GM18951 (cell line): ENCODE results near the gene B9D2.

Source experiments
- POLR2A ChIP-seq: IDR thresholded peaks from 4 replicates; pipeline ENCODE4 v1.6.1; 2011; ENCODE audit warnings: mild to moderate bottlenecking; ENCODE audit not compliant: insufficient read length, insufficient read depth; ENCODE audit errors: extremely low read depth
- in situ Hi-C: fragments of 300-500 bp; cut with MboI; formaldehyde crosslinking; loops from one replicate; pipeline ENCODE4 v1.12.0; 2022; ENCODE audit warnings: low sequenced_read_pairs, mixed read lengths, inconsistent platforms; ENCODE audit not compliant: unreplicated experiment

The B9D2 gene

DNA sequence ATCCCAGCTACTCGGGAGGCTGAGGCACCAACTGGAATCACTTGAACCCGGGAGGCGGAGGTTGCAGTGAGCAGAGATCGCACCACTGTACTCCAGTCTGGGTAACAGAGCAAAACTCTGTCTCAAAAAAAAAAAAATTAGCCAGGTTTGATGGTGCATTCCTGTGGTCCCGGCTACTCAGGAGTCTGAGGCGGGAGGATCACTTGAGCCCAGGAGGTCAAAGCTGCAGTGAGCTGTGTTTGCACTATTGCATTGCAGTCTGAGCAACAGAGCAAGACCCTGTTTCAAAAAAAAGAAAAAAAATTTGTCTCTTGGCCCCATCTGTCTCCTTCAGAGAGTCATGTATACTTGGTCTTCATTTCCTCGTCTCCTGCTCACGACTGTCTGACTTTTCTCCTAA, 52.3 kb downstream of the B9D2 start:
- in situ Hi-C loops: no loop called here
- no peak for TF ChIP-seq POLR2A

- in situ Hi-C loops: no loop called here
- TF ChIP-seq POLR2A: no peak
These were observed 52.9 kb downstream of the B9D2 start for GRCh38 chr19:41311072-41311471.

DNA sequence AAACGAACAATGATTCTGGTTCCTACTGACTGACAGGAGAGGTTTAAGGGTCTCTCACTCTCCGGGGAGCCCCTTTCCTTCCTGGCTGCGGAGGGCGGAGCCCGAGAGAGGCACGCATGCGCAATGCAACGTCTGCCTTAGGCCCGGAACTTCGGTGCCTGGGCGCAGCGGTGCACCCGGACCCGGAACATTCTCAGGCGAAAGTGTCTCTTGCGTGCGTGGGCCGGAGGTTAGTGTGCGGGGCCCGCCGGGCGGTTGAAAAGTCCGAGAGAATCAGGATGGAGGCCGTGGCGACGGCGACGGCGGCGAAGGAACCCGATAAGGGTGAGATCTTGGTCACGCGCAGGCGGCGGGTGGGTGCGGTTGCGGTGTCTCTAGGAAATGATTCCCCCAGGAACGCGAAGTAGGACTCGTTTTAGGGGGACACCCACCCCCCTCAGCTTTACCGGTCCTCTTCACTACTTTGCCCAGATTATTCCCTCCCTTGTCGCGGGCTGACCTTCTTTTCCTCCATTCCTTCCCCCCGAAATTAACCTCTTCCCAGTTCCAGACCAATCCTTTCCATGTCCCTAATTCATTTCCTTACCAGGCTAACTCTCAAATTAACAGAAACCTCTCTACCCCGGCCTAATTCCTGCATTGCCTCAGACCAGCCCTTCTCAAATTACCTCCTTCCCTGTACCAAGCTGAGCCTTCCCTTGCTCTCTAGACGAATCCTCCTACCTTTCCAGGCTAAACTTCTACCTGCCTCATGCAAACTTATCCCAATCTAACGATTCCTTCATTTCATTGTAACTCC, 53.7 kb downstream of the B9D2 start, which contains the start of gene CCDC97:
TSS of gene CCDC97 (plus strand) at position 140 of the 799 bp plus-strand sequence. CDS start at position 279, 139 bp downstream.
- in situ Hi-C loops: no loop called here
- peak; percentile 86 for TF ChIP-seq POLR2A

- in situ Hi-C loops: no loop called here
- no peak for TF ChIP-seq POLR2A
These were observed 54.5 kb downstream of the B9D2 start for GRCh38 chr19:41309180-41310032.

DNA sequence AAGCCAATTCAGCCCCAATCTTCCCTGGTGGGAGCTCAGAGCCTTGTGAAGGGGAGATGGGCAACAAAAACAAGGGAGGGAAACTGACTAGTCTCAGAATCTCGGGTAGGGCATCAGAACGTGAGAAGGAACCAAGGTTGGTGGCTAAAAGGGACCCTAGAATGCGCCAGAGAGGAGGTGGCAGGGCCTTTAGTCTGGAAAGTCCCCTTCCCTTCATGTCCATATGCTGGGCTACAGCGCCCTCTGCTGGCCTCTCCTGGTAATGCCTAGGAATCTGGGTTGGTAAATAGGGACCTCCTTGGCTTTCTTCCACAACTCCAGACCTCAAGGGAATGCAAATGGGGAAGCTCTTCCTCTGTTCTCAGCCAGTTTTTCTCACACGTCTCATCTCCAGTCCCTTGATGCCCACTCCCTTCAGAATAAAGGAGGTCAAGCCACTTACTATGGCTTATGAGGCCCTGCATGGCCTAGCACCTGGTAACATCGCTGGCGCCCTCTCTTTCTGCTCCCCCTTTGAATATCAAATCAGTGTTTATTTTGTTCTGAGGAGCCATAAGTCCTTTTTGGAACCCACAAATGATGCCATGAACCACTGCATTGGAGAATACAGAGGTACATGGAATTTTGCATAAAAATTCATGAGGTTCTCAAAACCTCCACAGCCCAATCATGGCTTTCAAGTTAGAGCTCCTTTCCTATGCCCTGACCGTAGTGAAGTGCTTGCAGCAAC, 55.3 kb downstream of the B9D2 start:
- peak; percentile 45 for TF ChIP-seq POLR2A

GRCh38 chr19:41307954-41308449, 55.9 kb downstream of the B9D2 start:
- in situ Hi-C loops: no loop called here
- no peak for TF ChIP-seq POLR2A

More for the DNA sequence above, 55.3 kb downstream of the B9D2 start:
- in situ Hi-C loops: no loop called here

DNA sequence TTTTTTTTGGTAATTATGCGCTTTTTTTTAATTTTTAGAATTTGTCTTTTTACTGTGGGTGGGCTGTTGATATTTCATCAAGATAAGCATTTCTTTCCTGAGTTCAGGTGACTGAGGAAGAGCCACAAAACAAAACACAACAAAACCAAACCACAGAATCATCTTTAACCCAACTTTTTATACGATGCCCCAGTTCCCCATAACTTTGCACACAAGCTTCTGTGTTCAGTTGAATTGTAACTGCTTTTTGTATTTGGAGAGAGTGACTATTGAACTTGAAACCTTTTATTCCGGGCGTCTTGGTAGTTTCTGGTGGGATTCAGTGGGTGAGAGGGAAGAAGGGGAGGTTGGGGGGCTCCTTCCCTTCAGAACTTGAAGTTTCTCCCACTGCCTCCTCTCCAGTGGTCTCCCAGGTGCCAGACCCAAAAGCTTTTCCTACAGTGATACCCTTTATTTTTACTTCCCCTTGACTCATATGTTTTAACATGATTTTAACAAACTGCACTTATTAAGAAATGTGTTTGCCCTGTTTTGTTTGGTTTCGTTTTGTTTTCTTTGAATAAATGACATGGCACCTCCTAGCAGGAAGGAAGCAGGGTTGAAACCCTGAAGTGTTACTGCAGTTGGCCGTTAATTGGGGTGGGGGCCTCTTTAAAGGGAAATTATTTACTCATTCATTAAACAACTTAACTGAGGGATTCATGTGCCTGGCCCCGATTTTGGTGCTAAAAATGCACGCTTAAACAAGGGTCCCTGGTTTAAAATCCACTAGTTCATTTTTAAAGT, 56.7 kb downstream of the B9D2 start:
- in situ Hi-C loops: no loop called here
- TF ChIP-seq POLR2A: no peak

- in situ Hi-C loops: no loop called here
- no peak for TF ChIP-seq POLR2A
These were observed 57.8 kb downstream of the B9D2 start for GRCh38 chr19:41305927-41306793.

- in situ Hi-C loops: no loop called here
- TF ChIP-seq POLR2A: no peak
These were observed 59.1 kb downstream of the B9D2 start for GRCh38 chr19:41304706-41305483.
